Lower leg skin (tissue), 4 donors: ENCODE results near the gene RGS7. TPM values are rescaled to one million over a fixed set of nuclear protein-coding genes. Genes with fewer than 3 reads are reported as not detected.

Experiments used
- DNase-seq, 2 donors: peaks; one replicate each; pipeline ENCODE4 v3.0.0-alpha.2; 2019; ENCODE audit warnings: low spot score in 2 of 2
- H3K4me3 ChIP-seq: fragments of 200-600 bp; sonication (generic); 2 replicates; pipeline ENCODE4 v1.5.1; 2017; ENCODE audit warnings: mild to moderate bottlenecking, low read depth; ENCODE audit not compliant: poor library complexity, severe bottlenecking
- CTCF ChIP-seq, 3 donors: fragments of 450-650 bp; IDR thresholded peaks; one replicate each; pipeline ENCODE4 v1.5.1; 2016; ENCODE audit warnings: antibody characterized with exemption in 3 of 3, mild to moderate bottlenecking in 3 of 3, moderate library complexity in 2 of 3
- POLR2A ChIP-seq, 2 donors: fragments of 450-650 bp; IDR thresholded peaks; one replicate each; pipeline ENCODE4 v1.6.1; 2016 to 2017; ENCODE audit warnings: antibody characterized with exemption in 2 of 2, mild to moderate bottlenecking in 1 of 2, moderate library complexity in 1 of 2
- WGBS, 2 donors: methylation state at CpG; one replicate each; pipeline ENCODE4 v1.1.5; 2018; 5-methylcytosine and 5-hydroxymethylcytosine counted together
- intact Hi-C: fragments of 100-400 bp; cut with DNase I; formaldehyde crosslinking; loops from one replicate; pipeline ENCODE4 v1.15.0; 2023; ENCODE audit warnings: low total_unique reads
- total RNA-seq, 4 donors: library from RNA; depleted of rRNA; stranded (reverse); fragments of >200 nt; gene quantifications; one replicate each; pipeline ENCODE4 v1.1.0, GENCODE V29; 2016

The RGS7 gene
- total RNA-seq, 4 donors from 2014 or later = not detected

- intact Hi-C loops = no loop called here
- no peak for TF ChIP-seq CTCF (IDR thresholded peaks at IDR 0.05)
- DNase-seq = no peak
- H3K4me3 ChIP-seq = no peak overlapping the region
- WGBS, 2 donors = 96 to 99% methylated on average over 2 of the region's 2 CpGs
Observed at GRCh38 chr1:240935920-240936319, 421.1 kb downstream of the RGS7 start.

- intact Hi-C loops = no loop called here
- 74 to 76% methylated on average over 4 of the region's 4 CpGs for WGBS, 2 donors
- no peak for TF ChIP-seq CTCF (IDR thresholded peaks at IDR 0.05)
- no peak for TF ChIP-seq POLR2A (IDR thresholded peaks at IDR 0.05)
- no peak overlapping the region for H3K4me3 ChIP-seq
- DNase-seq = no peak
Observed at GRCh38 chr1:240931031-240931430, 426.0 kb downstream of the RGS7 start.

GRCh38 chr1:240928265-240928664, 428.7 kb downstream of the RGS7 start:
- H3K4me3 ChIP-seq = no peak overlapping the region
- DNase-seq = no peak
- TF ChIP-seq CTCF (IDR thresholded peaks at IDR 0.05) (no peak), POLR2A (IDR thresholded peaks at IDR 0.05) (no peak)
- 84 to 86% methylated on average over 4 of the region's 4 CpGs for WGBS, 2 donors
- intact Hi-C loops = no loop called here

GRCh38 chr1:240927821-240928220, 429.2 kb downstream of the RGS7 start:
- WGBS, 2 donors = 82 to 89% methylated on average over 3 of the region's 3 CpGs
- no peak for TF ChIP-seq CTCF (IDR thresholded peaks at IDR 0.05)
- TF ChIP-seq POLR2A (IDR thresholded peaks at IDR 0.05) = no peak

GRCh38 chr1:240925273-240925672, 431.7 kb downstream of the RGS7 start:
- DNase-seq = no peak
- WGBS, 2 donors = 91 to 96% methylated on average over 4 of the region's 4 CpGs
- intact Hi-C loops = no loop called here

More at GRCh38 chr1:240927821-240928220, 429.2 kb downstream of the RGS7 start:
- DNase-seq = no peak
- H3K4me3 ChIP-seq = no peak overlapping the region
- intact Hi-C loops = no loop called here

More at GRCh38 chr1:240925273-240925672, 431.7 kb downstream of the RGS7 start:
- no peak overlapping the region for H3K4me3 ChIP-seq
- no peak for TF ChIP-seq POLR2A (IDR thresholded peaks at IDR 0.05)
- TF ChIP-seq CTCF (IDR thresholded peaks at IDR 0.05) = no peak
